ENCODE results near the gene TUBB6.
A peak's percentile ranks its signal among the peaks of the same experiment; 100 is the strongest.

Gene TUBB6

GRCh38 chr18:12318857-12319256 lies 10.8 kb downstream of the TUBB6 start:
- Mint-ChIP-seq H3K4me1 (peaks cover 51% of the 10 kb centered on the region), H3K9me3 (no peaks in the 10 kb centered on the region), H3K27ac (no peak overlapping the region), H3K4me3 (no peak overlapping the region), H3K27me3 (ENCODE audit: low read depth) (no peaks in the 10 kb centered on the region), H3K36me3 (ENCODE audit: low read depth) (peaks cover 29% of the 10 kb centered on the region)
- no peak for TF ChIP-seq CTCF (IDR thresholded peaks at IDR 0.05; ENCODE audit: unreplicated experiment in 3 of 3)

- H3K4me3 Mint-ChIP-seq, result no peak overlapping the region
- no peaks in the 10 kb centered on the region for H3K27me3 Mint-ChIP-seq (ENCODE audit: low read depth)
- no peaks in the 10 kb centered on the region for H3K9me3 Mint-ChIP-seq
- TF ChIP-seq CTCF (IDR thresholded peaks at IDR 0.05; ENCODE audit: unreplicated experiment in 3 of 3), result no peak
- H3K27ac Mint-ChIP-seq, result peak overlapping the region in 1 of 3 experiments; percentile 34
- H3K4me1 Mint-ChIP-seq, result peaks cover 28% of the 10 kb centered on the region
- H3K36me3 Mint-ChIP-seq (ENCODE audit: low read depth), result peaks cover 38% of the 10 kb centered on the region
Measured at GRCh38 chr18:12321333-12321732, 13.3 kb downstream of the TUBB6 start.

- Mint-ChIP-seq H3K4me1 (peaks cover 27% of the 10 kb centered on the region), H3K36me3 (ENCODE audit: low read depth) (peaks cover 69% of the 10 kb centered on the region), H3K4me3 (no peak overlapping the region), H3K9me3 (no peaks in the 10 kb centered on the region), H3K27ac (no peak overlapping the region), H3K27me3 (ENCODE audit: low read depth) (no peaks in the 10 kb centered on the region)
- TF ChIP-seq CTCF (IDR thresholded peaks at IDR 0.05; ENCODE audit: unreplicated experiment in 3 of 3), result no peak
Measured at GRCh38 chr18:12324991-12325725, 17.1 kb downstream of the TUBB6 start.

- H3K9me3 Mint-ChIP-seq, result no peaks in the 10 kb centered on the region
- no peaks in the 10 kb centered on the region for H3K27me3 Mint-ChIP-seq (ENCODE audit: low read depth)
- H3K4me1 Mint-ChIP-seq, result peaks cover 22% of the 10 kb centered on the region
- H3K4me3 Mint-ChIP-seq, result no peak overlapping the region
- H3K36me3 Mint-ChIP-seq (ENCODE audit: low read depth), result peaks cover 69% of the 10 kb centered on the region
- no peak overlapping the region for H3K27ac Mint-ChIP-seq
- TF ChIP-seq CTCF (IDR thresholded peaks at IDR 0.05; ENCODE audit: unreplicated experiment in 3 of 3), result no peak
Measured at GRCh38 chr18:12325726-12326245, 17.7 kb downstream of the TUBB6 start.

GRCh38 chr18:12326711-12327460 lies 18.8 kb downstream of the TUBB6 start:
- no peak for TF ChIP-seq CTCF (IDR thresholded peaks at IDR 0.05; ENCODE audit: unreplicated experiment in 3 of 3)
- Mint-ChIP-seq H3K27ac (peak overlapping the region in 2 of 3 experiments; percentile 27 to 29), H3K27me3 (ENCODE audit: low read depth) (no peaks in the 10 kb centered on the region), H3K4me1 (peaks cover 15% of the 10 kb centered on the region), H3K9me3 (no peaks in the 10 kb centered on the region), H3K4me3 (no peak overlapping the region), H3K36me3 (ENCODE audit: low read depth) (peaks cover 69% of the 10 kb centered on the region)
